HEK293T (cell line): ENCODE data around the gene PATJ.

Experiments
- CTCF ChIA-PET: fragments of 350-600 bp; formaldehyde crosslinking; extraction: SDS; loops from one replicate; lab custom pipeline; 2021; ENCODE audit warnings: antibody characterized with exemption, inconsistent platforms; lab: Yijun Ruan, JAX
- POLR2A ChIA-PET: fragments of 350-600 bp; formaldehyde crosslinking; extraction: SDS; loops from one replicate; lab custom pipeline; 2020; ENCODE audit warnings: antibody characterized with exemption, inconsistent platforms; lab: Yijun Ruan, JAX
- DNase-seq: peaks from one replicate; pipeline ENCODE4 v3.0.0; 2012; ENCODE audit warnings: mixed read lengths; ENCODE audit errors: extremely low spot score
- ARNT ChIP-seq: fragments of 450-650 bp; IDR thresholded peaks from 2 replicates; pipeline ENCODE4 v1.6.1; 2017; ENCODE audit warnings: mild to moderate bottlenecking
- BHLHE40 ChIP-seq: fragments of 450-650 bp; IDR thresholded peaks from 2 replicates; pipeline ENCODE4 v1.6.1; 2016; ENCODE audit warnings: mild to moderate bottlenecking, moderate library complexity, borderline replicate concordance
- CTBP1 ChIP-seq: fragments of 450-650 bp; IDR thresholded peaks from 2 replicates; pipeline ENCODE4 v1.6.1; 2016; ENCODE audit warnings: borderline replicate concordance
- ELF4 ChIP-seq: fragments of 450-650 bp; IDR thresholded peaks from 2 replicates; pipeline ENCODE4 v1.6.1; 2017; ENCODE audit warnings: antibody characterized with exemption
- FOXA1 ChIP-seq: fragments of 450-650 bp; IDR thresholded peaks from 2 replicates; pipeline ENCODE4 v1.6.1; 2016; ENCODE audit warnings: mild to moderate bottlenecking
- FOXK2 ChIP-seq: fragments of 450-650 bp; IDR thresholded peaks from 2 replicates; pipeline ENCODE4 v1.6.1; 2016; ENCODE audit warnings: mild to moderate bottlenecking
- FOXM1 ChIP-seq: fragments of 450-650 bp; IDR thresholded peaks from 2 replicates; pipeline ENCODE4 v1.6.1; 2017; ENCODE audit warnings: mild to moderate bottlenecking, borderline replicate concordance
- HDGF ChIP-seq: fragments of 450-650 bp; IDR thresholded peaks from 2 replicates; pipeline ENCODE4 v1.6.1; 2017; ENCODE audit warnings: antibody characterized with exemption, borderline replicate concordance
- L3MBTL2 ChIP-seq: fragments of 450-650 bp; conservative IDR thresholded peaks from 2 replicates; pipeline ENCODE4 v1.6.1; 2016; ENCODE audit warnings: mild to moderate bottlenecking
- LEF1 ChIP-seq: fragments of 450-650 bp; IDR thresholded peaks from 2 replicates; pipeline ENCODE4 v1.6.1; 2017; ENCODE audit warnings: mild to moderate bottlenecking, borderline replicate concordance
- NFRKB ChIP-seq: fragments of 450-650 bp; IDR thresholded peaks from 2 replicates; pipeline ENCODE4 v1.6.1; 2016; ENCODE audit warnings: mild to moderate bottlenecking, moderate library complexity
- SP1 ChIP-seq: fragments of 450-650 bp; IDR thresholded peaks from 2 replicates; pipeline ENCODE4 v1.6.1; 2017
- SUZ12 ChIP-seq: fragments of 450-650 bp; IDR thresholded peaks from 2 replicates; pipeline ENCODE4 v1.6.1; 2016; ENCODE audit warnings: mild to moderate bottlenecking
- TARDBP ChIP-seq: fragments of 450-650 bp; IDR thresholded peaks from 2 replicates; pipeline ENCODE4 v1.6.1; 2016
- ZNF384 ChIP-seq: fragments of 450-650 bp; IDR thresholded peaks from 2 replicates; pipeline ENCODE4 v1.6.1; 2016
- TF ChIP-seq, protein P1 (sequence below): fragments of 450-650 bp; IDR thresholded peaks from 2 replicates; pipeline ENCODE4 v1.6.1; 2016

PATJ gene

DNA sequence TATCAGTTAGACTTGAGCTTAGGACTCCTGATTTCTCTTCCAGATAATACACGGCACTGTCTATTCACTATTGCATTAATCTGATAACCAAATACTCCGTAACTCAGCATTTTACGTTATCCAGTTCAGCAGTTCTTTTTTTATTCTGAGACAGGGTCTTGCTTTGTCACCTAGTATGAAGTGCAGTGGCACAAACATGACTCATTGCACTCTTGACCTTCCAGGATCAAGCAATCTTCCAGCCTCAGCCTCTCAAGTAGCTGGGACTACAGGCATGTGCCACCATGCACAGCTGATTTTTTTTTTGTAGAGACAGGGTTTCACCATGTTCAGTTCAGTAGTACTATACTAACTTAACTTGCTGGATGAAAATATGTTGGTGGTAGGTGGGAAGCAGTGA, 156.4 kb downstream of the PATJ start:
- DNase-seq, result no peak
- ChIA-PET CTCF (interaction anchor here (0.6 kb wide), 1 partner anchor 177 kb away, joined by 6 read pairs; no protein-coding TSS in a partner anchor), POLR2A (no interaction called here)
- no peak for TF ChIP-seq ZNF384
- no peak for TF ChIP-seq TARDBP

DNA sequence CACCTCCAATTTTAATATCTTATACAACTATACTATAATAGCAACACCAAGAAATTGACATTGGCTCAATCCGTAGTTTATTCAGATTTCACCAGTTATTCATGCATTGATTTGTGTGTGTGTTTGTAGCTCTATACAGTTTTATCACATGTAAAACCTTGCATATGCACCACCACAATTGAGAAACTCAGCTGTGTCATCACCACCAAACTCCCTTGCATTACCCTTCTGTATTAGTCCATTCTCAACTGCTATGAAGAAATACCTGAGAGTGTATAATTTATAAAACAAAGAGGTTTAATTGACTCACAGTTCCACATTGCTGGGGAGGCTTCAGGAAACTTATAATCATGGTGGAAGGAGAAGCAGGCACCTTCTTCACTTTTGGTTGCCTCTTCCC, 162.1 kb downstream of the PATJ start:
- CTCF ChIA-PET, result no interaction called here

DNA sequence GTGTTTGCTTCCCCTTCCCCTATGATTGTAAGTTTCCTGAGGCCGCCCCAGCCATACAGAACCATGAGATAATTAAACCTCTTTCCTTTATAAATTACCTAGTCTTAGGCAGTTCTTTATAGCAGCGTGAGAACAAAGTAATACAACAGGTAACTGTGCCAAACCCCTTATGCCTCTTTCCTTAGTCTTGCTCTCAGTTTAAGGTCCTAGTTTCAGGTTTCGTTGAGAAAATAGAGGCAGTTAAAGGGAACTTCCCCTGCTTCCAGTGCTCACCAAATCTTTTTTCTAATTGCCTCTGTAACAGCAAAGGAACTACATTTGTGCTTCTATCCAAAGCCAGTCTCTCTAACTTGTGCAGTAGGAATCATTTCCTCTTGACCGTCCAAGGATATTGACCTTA, 164.8 kb downstream of the PATJ start:
- ChIA-PET POLR2A (no interaction called here), CTCF (interaction anchor here (0.7 kb wide), 1 partner anchor 129 kb away, joined by 4 read pairs; no protein-coding TSS in a partner anchor)
- DNase-seq, result no peak
- no peak for TF ChIP-seq ARNT
- TF ChIP-seq HDGF, result no peak
- no peak for TF ChIP-seq ELF4
- no peak for TF ChIP-seq FOXM1
- TF ChIP-seq SUZ12, result no peak
- TF ChIP-seq L3MBTL2, result no peak
- TF ChIP-seq SP1, result no peak
- TF ChIP-seq TARDBP, result no peak
- TF ChIP-seq NFRKB, result no peak

More for the DNA sequence above, 162.1 kb downstream of the PATJ start:
- TF ChIP-seq FOXK2 (no peak), NFRKB (no peak), ARNT (no peak), CTBP1 (no peak), LEF1 (no peak)
- POLR2A ChIA-PET, result no interaction called here
- no peak for DNase-seq

DNA sequence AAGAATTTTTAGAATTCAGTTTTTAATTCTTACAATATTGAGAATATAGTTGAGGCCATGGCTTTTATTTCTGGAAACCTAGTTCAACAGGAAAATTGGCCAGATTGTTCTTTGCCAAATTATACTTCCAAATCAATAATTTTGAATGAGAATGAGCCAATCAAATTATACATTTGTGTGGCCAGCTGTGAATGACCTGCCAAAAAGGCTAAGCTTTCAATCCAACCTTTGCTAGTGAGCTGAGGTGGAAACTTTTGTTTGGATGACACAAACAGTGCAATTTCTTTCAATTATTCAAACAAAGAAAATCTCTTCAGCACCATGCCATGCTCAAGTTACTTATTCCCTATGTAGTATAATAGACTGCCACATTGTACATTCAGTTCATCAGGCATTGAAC, 167.8 kb downstream of the PATJ start:
- no peak for TF ChIP-seq SP1
- no peak for TF ChIP-seq TARDBP
- TF ChIP-seq ZNF384, result no peak
- no peak for TF ChIP-seq FOXK2
- no peak for TF ChIP-seq HDGF
- no peak for TF ChIP-seq ELF4
- no peak for TF ChIP-seq NFRKB
- no peak for TF ChIP-seq L3MBTL2
- no peak for TF ChIP-seq BHLHE40
- TF ChIP-seq CTBP1, result no peak
- TF ChIP-seq FOXM1, result no peak
- TF ChIP-seq FOXA1, result no peak
- no peak for TF ChIP-seq SUZ12
- TF ChIP-seq LEF1, result no peak
- POLR2A ChIA-PET, result no interaction called here
- CTCF ChIA-PET, result no interaction called here
- no peak for DNase-seq

DNA sequence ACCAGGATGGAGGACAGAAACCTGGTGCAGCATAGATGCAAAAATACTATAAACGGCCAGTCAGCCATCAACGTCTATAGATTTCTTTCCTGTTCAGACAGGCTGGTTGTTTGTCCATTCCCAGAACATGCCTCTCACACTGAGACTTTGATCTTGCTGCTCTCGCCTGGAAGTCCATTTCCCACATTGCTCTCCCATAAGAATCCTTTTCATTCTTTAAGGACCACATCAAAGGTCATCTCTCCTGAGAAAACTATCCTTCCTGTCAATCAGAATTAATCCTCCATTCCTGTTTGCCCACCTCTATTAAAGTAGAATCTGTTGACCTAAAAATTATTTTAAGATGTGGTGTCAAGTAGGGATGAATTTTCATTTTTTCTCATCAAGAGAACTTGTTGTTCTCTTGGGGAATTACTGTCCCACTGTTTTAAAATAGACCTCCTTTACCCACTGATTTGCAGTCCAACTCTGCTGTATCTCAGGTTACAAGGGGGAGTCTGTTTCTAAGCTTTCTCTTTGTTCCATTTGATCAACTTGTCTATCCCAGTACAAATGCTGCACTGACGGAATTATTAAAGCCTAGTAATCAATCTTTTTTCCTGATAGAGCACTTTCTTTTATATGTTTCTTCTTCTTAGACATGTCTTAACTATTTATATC, 172.7 kb downstream of the PATJ start:
- CTCF ChIA-PET, result no interaction called here
- DNase-seq, result no peak
- TF ChIP-seq, protein P1, sequence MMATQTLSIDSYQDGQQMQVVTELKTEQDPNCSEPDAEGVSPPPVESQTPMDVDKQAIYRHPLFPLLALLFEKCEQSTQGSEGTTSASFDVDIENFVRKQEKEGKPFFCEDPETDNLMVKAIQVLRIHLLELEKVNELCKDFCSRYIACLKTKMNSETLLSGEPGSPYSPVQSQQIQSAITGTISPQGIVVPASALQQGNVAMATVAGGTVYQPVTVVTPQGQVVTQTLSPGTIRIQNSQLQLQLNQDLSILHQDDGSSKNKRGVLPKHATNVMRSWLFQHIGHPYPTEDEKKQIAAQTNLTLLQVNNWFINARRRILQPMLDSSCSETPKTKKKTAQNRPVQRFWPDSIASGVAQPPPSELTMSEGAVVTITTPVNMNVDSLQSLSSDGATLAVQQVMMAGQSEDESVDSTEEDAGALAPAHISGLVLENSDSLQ, result peak; percentile 51; the same call in 1 of the 2 replicates
- TF ChIP-seq ELF4, result no peak
- TF ChIP-seq BHLHE40, result no peak
- TF ChIP-seq ARNT, result no peak
- no peak for TF ChIP-seq ZNF384
- no peak for TF ChIP-seq SUZ12
- POLR2A ChIA-PET, result no interaction called here

DNA sequence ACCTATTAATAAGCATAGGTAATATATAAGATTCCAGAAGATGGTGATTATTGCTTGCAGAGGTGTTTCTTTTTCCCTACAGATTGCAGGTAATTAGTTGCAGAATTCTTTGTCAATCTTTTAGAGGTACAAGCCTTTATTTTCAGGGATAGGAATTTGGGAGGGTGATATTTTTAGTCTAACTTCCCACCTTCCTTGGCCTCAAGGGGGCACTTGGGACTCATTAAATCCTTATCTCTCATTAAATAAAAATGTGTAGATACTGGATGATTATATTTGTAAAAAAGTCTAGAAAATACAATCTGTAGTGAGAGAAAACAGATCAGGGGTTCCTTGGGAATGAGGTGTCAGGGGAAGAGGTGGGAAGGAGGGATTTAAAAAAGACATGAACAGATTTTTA, 179.2 kb downstream of the PATJ start:
- CTCF ChIA-PET, result no interaction called here
- DNase-seq, result no peak
- TF ChIP-seq FOXM1 (no peak), ELF4 (no peak), LEF1 (no peak), SUZ12 (no peak), FOXA1 (no peak), HDGF (no peak), ZNF384 (no peak), FOXK2 (no peak), BHLHE40 (no peak), L3MBTL2 (no peak), ARNT (no peak), TARDBP (no peak), CTBP1 (no peak), SP1 (no peak), NFRKB (no peak)
- TF ChIP-seq, protein P1, result no peak
- POLR2A ChIA-PET, result no interaction called here

DNA sequence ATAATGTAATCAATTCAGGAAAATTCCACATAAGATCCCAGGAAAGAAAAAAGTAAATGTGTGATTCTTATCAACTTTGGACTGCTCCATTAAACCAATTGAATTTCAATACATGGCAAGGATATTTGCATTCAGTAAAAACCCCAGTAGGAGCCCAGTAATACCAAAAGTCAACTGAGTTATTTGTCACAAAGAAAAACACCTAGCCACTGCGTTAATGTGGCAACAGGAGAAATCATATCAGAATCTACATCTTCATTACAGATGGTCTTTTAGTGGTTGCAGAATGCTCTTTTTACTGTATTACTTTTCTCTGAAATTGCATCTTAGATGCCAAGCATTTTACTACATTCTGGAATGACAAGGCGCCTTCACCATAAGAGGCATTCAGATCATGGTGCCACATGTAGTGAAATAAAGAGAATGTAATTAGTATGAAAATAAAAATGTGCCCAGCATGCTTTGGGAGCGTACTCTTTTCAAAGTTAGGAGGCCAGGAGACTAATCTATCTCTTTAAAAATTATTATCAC, 180.7 kb downstream of the PATJ start:
- TF ChIP-seq ZNF384 (no peak), BHLHE40 (no peak), FOXA1 (no peak), FOXM1 (no peak), HDGF (no peak), ELF4 (no peak), FOXK2 (no peak), ARNT (no peak), L3MBTL2 (no peak), SUZ12 (no peak), LEF1 (no peak)
- no peak for DNase-seq
- POLR2A ChIA-PET, result no interaction called here
- CTCF ChIA-PET, result no interaction called here
